Ascending aorta (tissue), 2 donors: ENCODE measurements around the gene GMPPA. TPM values are rescaled to one million over a fixed set of nuclear protein-coding genes. Genes with fewer than 3 reads are reported as not detected.

ENCODE experiments used
- DNase-seq, 2 donors: peaks; one replicate each; pipeline ENCODE4 v3.0.0-alpha.2; 2019; ENCODE audit warnings: low spot score in 2 of 2
- H3K27ac ChIP-seq, 2 donors: fragments of 200-600 bp; sonication (generic); one replicate each; pipeline ENCODE4 v1.5.1; 2016 to 2017; ENCODE audit warnings: mild to moderate bottlenecking in 1 of 2
- H3K27me3 ChIP-seq: fragments of 200-600 bp; sonication (generic); one replicate; pipeline ENCODE4 v1.5.1; 2017
- H3K36me3 ChIP-seq, 2 donors: fragments of 200-600 bp; sonication (generic); one replicate each; pipeline ENCODE4 v1.5.1; 2016
- H3K4me1 ChIP-seq, 2 donors: fragments of 200-600 bp; sonication (generic); one replicate each; pipeline ENCODE4 v1.5.1; 2016 to 2017; ENCODE audit warnings: mild to moderate bottlenecking in 1 of 2
- H3K4me3 ChIP-seq, 2 donors: fragments of 200-600 bp; sonication (generic); one replicate each; pipeline ENCODE4 v1.5.1; 2016 to 2017; ENCODE audit warnings: mild to moderate bottlenecking in 1 of 2
- H3K9me3 ChIP-seq, 2 donors: fragments of 200-600 bp; sonication (generic); one replicate each; pipeline ENCODE4 v1.5.1; 2016
- intact Hi-C: fragments of 100-400 bp; cut with DNase I; formaldehyde crosslinking; loops from one replicate; pipeline ENCODE4 v1.15.1; 2023
- total RNA-seq: library from RNA; depleted of rRNA; stranded (reverse); fragments of >200 nt; gene quantifications from one replicate; pipeline ENCODE4 v1.1.0, GENCODE V29; 2016
- TF ChIP-seq, protein P1 (sequence below), 3 experiments: fragments of 200-600 bp in 2 of 3; fragments of 450-650 bp in 1 of 3; sonication (generic) in 2 of 3; IDR thresholded peaks; one replicate each; pipeline ENCODE4 v1.5.1; 2016 to 2019; ENCODE audit warnings: antibody characterized with exemption in 3 of 3, mild to moderate bottlenecking in 1 of 3, moderate library complexity in 1 of 3

Gene GMPPA
- total RNA-seq, 1 donor from 2014 or later, result 11.4 TPM

DNA sequence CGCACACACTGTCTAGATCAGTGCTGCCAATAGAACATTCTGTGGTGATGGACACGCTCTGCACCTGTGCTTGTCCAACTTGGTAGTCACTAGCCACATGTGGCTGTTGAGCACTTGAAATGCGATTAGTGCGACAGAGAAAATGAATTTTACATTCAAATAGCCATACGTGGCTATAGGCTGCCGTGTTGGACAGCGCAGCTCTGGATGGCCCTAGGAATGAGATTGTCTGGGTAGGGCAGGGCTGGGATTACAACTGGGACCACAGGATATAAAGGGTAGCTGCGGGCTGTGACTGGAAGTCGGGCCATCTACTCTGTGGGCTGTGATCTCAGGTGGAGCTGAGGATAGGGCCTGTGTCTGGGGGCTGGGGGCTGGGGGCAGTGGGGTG, 20.8 kb downstream of the GMPPA start:
- no peak for DNase-seq
- Histone ChIP-seq H3K4me3 (no peak overlapping the region), H3K27ac (no peak overlapping the region), H3K4me1 (peaks cover 4 to 14% of the 10 kb centered on the region in 2 donors), H3K9me3 (no peaks in the 10 kb centered on the region), H3K36me3 (no peaks in the 10 kb centered on the region), H3K27me3 (peaks cover 4% of the 10 kb centered on the region)
- intact Hi-C loops, result no loop called here
- TF ChIP-seq, protein P1, sequence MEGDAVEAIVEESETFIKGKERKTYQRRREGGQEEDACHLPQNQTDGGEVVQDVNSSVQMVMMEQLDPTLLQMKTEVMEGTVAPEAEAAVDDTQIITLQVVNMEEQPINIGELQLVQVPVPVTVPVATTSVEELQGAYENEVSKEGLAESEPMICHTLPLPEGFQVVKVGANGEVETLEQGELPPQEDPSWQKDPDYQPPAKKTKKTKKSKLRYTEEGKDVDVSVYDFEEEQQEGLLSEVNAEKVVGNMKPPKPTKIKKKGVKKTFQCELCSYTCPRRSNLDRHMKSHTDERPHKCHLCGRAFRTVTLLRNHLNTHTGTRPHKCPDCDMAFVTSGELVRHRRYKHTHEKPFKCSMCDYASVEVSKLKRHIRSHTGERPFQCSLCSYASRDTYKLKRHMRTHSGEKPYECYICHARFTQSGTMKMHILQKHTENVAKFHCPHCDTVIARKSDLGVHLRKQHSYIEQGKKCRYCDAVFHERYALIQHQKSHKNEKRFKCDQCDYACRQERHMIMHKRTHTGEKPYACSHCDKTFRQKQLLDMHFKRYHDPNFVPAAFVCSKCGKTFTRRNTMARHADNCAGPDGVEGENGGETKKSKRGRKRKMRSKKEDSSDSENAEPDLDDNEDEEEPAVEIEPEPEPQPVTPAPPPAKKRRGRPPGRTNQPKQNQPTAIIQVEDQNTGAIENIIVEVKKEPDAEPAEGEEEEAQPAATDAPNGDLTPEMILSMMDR (IDR thresholded peaks at IDR 0.05), result no peak

GRCh38 chr2:219520079-219520478, 21.4 kb downstream of the GMPPA start:
- H3K27me3 ChIP-seq, result no peaks in the 10 kb centered on the region
- TF ChIP-seq, protein P1 (IDR thresholded peaks at IDR 0.05), result no peak
- no peaks in the 10 kb centered on the region for H3K9me3 ChIP-seq
- no peaks in the 10 kb centered on the region for H3K36me3 ChIP-seq
- intact Hi-C loops, result no loop called here
- DNase-seq, result no peak
- no peak overlapping the region for H3K27ac ChIP-seq
- H3K4me1 ChIP-seq, result peaks cover 4 to 14% of the 10 kb centered on the region in 2 donors
- H3K4me3 ChIP-seq, result no peak overlapping the region

GRCh38 chr2:219521066-219521880, 22.6 kb downstream of the GMPPA start:
- intact Hi-C loops, result no loop called here
- DNase-seq, result no peak
- peak overlapping the region in 1 of 2 donors; percentile 56 for H3K27ac ChIP-seq
- H3K4me3 ChIP-seq, result no peak overlapping the region
- no peaks in the 10 kb centered on the region for H3K36me3 ChIP-seq
- H3K4me1 ChIP-seq, result peaks cover 4 to 14% of the 10 kb centered on the region in 2 donors
- no peaks in the 10 kb centered on the region for H3K9me3 ChIP-seq
- TF ChIP-seq, protein P1 (IDR thresholded peaks at IDR 0.05), result peak; percentile 47 to 77 (median 70)
- H3K27me3 ChIP-seq, result no peaks in the 10 kb centered on the region

GRCh38 chr2:219522111-219523030, 23.7 kb downstream of the GMPPA start:
- DNase-seq, result no peak
- H3K9me3 ChIP-seq, result no peaks in the 10 kb centered on the region
- TF ChIP-seq, protein P1 (IDR thresholded peaks at IDR 0.05), result peak in 1 of 3 experiments; percentile 8
- no peaks in the 10 kb centered on the region for H3K27me3 ChIP-seq
- H3K4me3 ChIP-seq, result peak overlapping the region; percentile 46 to 63
- H3K27ac ChIP-seq, result peak overlapping the region; percentile 0 to 56
- intact Hi-C loops, result no loop called here
- H3K36me3 ChIP-seq, result no peaks in the 10 kb centered on the region
- H3K4me1 ChIP-seq, result peaks cover 4 to 14% of the 10 kb centered on the region in 2 donors

DNA sequence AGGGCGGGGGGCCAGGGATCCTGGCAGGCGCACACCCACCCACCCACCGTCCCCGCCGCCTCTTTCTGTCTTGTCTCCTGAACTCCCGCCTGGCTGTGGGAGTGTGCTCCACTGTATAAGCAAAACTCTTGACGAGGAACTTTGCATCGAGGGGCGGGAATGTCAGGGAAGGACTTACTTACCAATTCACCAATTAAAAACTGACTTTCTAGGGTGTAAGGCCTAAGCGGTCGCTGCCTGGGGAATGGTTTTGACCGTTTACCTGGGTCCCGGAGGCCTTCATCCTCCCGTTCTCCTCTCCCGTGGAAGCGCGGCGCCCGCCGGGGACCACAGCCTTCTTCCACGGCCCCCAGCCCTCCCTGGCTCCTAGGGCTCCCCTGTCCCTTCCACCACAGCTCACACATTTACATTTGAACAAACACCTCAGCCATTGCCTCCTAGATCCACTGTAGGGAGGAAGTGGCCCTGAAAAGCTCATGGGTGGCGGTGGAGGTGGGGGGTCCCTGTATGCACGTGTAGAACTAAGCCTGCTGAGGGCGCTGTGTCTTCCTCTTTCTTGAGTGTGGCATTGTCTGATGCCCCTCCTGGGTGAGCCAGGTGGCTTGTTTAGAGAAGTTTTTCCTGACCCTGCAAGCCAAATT, 24.5 kb downstream of the GMPPA start:
- TF ChIP-seq, protein P1 (IDR thresholded peaks at IDR 0.05), result no peak
- Histone ChIP-seq H3K36me3 (no peaks in the 10 kb centered on the region), H3K4me1 (peaks cover 4 to 14% of the 10 kb centered on the region in 2 donors), H3K27ac (no peak overlapping the region), H3K4me3 (peak overlapping the region; percentile 46 to 63), H3K27me3 (no peaks in the 10 kb centered on the region), H3K9me3 (no peaks in the 10 kb centered on the region)
- intact Hi-C loops, result no loop called here
- no peak for DNase-seq
